Fibroblast of skin of scalp (primary cell): ENCODE data around the gene FSD1L.

ENCODE experiments used
- DNase-seq: peaks from one replicate; pipeline ENCODE4 v3.0.0-alpha.2; 2013

The FSD1L gene

GRCh38 chr9:105436783-105437182 is 11.1 kb upstream of the FSD1L start:
- DNase-seq = no peak

- DNase-seq = no peak
Observed at GRCh38 chr9:105437704-105438103, 10.1 kb upstream of the FSD1L start.

- DNase-seq = no peak
Observed at GRCh38 chr9:105438141-105438806, 9.6 kb upstream of the FSD1L start.

GRCh38 chr9:105439428-105439827 is 8.4 kb upstream of the FSD1L start:
- DNase-seq = no peak

GRCh38 chr9:105441616-105442160 is 6.1 kb upstream of the FSD1L start:
- DNase-seq = no peak

- DNase-seq = no peak
Observed at GRCh38 chr9:105443121-105443520, 4.7 kb upstream of the FSD1L start.

- peak; percentile 35 for DNase-seq
Observed at GRCh38 chr9:105444130-105444529, 3.7 kb upstream of the FSD1L start.

- DNase-seq = no peak
Observed at GRCh38 chr9:105445203-105445881, 2.5 kb upstream of the FSD1L start.

- no peak for DNase-seq
Observed at GRCh38 chr9:105447386-105447813, 434 bp upstream of the FSD1L start.

GRCh38 chr9:105449081-105449480 is 1.2 kb downstream of the FSD1L start:
- peak; percentile 29 for DNase-seq

GRCh38 chr9:105452185-105452584 is 4.4 kb downstream of the FSD1L start:
- peak; percentile 31 for DNase-seq

- DNase-seq = no peak
Observed at GRCh38 chr9:105455836-105456475, 8.1 kb downstream of the FSD1L start.

- DNase-seq = no peak
Observed at GRCh38 chr9:105457560-105458294, 9.9 kb downstream of the FSD1L start.

GRCh38 chr9:105458404-105458803 is 10.6 kb downstream of the FSD1L start:
- DNase-seq = no peak

- no peak for DNase-seq
Observed at GRCh38 chr9:105459336-105459735, 11.5 kb downstream of the FSD1L start.

GRCh38 chr9:105466898-105467455 is 19.1 kb downstream of the FSD1L start:
- no peak for DNase-seq

GRCh38 chr9:105468875-105469274 is 21.0 kb downstream of the FSD1L start:
- DNase-seq = no peak

- DNase-seq = no peak
Observed at GRCh38 chr9:105473221-105473620, 25.4 kb downstream of the FSD1L start.

GRCh38 chr9:105475302-105475701 is 27.5 kb downstream of the FSD1L start:
- DNase-seq = peak; percentile 61

- no peak for DNase-seq
Observed at GRCh38 chr9:105479846-105480245, 32.0 kb downstream of the FSD1L start.

GRCh38 chr9:105483618-105484017 is 35.8 kb downstream of the FSD1L start:
- DNase-seq = no peak

- no peak for DNase-seq
Observed at GRCh38 chr9:105484226-105484625, 36.4 kb downstream of the FSD1L start.

- no peak for DNase-seq
Observed at GRCh38 chr9:105485131-105485530, 37.3 kb downstream of the FSD1L start.
